HUES48 (cell line): ENCODE results near the gene PHF10.
"Not testable (repeated sequence)": the region's sequence is repeated elsewhere in the genome, so short reads cannot be mapped to it uniquely, and the experiment has no call there.

Experiments used
- H3K27ac ChIP-seq: one replicate; pipeline ENCODE4 v1.7.0; 2013; ENCODE audit warnings: low read depth, low read length, inconsistent platforms
- H3K27me3 ChIP-seq: 2 replicates; pipeline ENCODE4 v1.6.1; 2013; ENCODE audit warnings: mild to moderate bottlenecking, low read length; ENCODE audit not compliant: control insufficient read depth, insufficient read depth
- H3K36me3 ChIP-seq: 2 replicates; pipeline ENCODE4 v1.6.1; 2013; ENCODE audit warnings: low read length; ENCODE audit not compliant: control insufficient read depth, insufficient read depth
- H3K4me1 ChIP-seq: 2 replicates; pipeline ENCODE4 v1.6.1; 2013; ENCODE audit warnings: mild to moderate bottlenecking, low read length; ENCODE audit not compliant: control insufficient read depth, insufficient read depth
- H3K4me3 ChIP-seq: 2 replicates; pipeline ENCODE4 v1.5.1; 2013; ENCODE audit warnings: mild to moderate bottlenecking, low read depth, low read length
- H3K9ac ChIP-seq: 2 replicates; pipeline ENCODE4 v1.6.1; 2013; ENCODE audit warnings: mild to moderate bottlenecking, low read depth, low read length, moderate library complexity
- H3K9me3 ChIP-seq: 2 replicates; pipeline ENCODE4 v1.6.1; 2013; ENCODE audit warnings: low read length; ENCODE audit not compliant: control insufficient read depth, insufficient read depth

The PHF10 gene

DNA sequence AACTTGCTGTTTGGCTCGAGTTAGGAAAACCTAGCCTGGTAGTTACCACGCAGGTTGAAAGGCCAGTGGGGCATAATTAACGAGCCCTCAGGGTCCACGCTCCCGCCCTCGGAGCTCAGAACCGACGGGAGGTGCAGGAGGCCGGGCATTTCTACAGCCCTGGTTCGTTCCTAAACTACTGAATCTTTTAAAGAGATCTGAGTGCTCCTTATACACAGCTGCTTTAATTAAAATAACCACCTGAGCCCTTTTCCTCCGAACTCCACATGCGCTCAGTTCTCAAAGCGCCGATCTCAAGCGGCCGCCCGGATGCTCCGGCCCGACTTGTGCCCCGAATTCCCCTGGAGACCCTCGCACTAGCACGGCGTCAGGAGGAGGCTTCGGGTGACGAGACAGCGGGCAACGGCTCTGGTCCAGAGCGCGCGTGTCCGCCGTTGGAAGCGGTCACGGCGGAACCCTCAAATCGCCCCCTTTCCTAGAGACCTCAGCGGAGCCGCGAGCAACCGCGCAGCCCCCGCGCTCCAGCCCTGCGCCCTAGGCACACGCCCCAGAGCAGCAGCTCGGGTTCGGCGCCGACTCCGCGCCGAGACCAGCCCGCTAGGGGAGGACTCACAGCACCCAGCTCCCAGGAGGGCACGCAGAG lies 22.9 kb downstream of the PHF10 start:
- Histone ChIP-seq H3K9me3 (no peaks in the 10 kb centered on the region), H3K27me3 (no peaks in the 10 kb centered on the region), H3K4me3 (peak overlapping the region; percentile 100), H3K27ac (peak overlapping the region; percentile 94), H3K9ac (peak overlapping the region; percentile 92), H3K36me3 (peaks cover 42% of the 10 kb centered on the region), H3K4me1 (peaks cover 30% of the 10 kb centered on the region)

DNA sequence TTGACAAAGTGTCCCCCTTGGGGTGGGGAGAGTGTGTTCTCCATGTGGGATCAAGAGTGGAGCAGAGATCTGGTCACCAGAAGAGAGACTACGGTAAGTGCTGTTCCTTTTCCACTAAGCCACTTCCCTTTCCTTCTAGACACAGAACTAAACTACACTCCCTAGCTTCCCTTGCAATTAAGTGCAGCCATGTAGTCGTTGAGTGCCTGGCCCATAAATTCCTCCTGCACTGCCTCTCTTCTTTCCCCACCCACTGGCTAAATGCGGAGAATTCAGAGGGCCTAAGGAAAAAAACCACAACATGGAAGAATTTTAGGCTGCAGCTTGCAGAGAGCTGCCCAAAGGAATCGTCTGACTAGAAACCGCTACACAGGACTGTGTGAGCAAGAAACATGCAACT lies 24.0 kb downstream of the PHF10 start:
- Histone ChIP-seq H3K9ac (no peak overlapping the region), H3K4me3 (peak overlapping the region; percentile 100), H3K27me3 (no peaks in the 10 kb centered on the region), H3K9me3 (no peaks in the 10 kb centered on the region), H3K27ac (peak overlapping the region; percentile 94), H3K4me1 (peaks cover 30% of the 10 kb centered on the region), H3K36me3 (peaks cover 31% of the 10 kb centered on the region)

GRCh38 chr6:169697115-169697514 lies 27.2 kb downstream of the PHF10 start:
- not testable (repeated sequence) for H3K9me3 ChIP-seq, H3K27ac ChIP-seq
- H3K36me3 ChIP-seq, result peaks cover 17% of the 10 kb centered on the region

GRCh38 chr6:169695131-169695530 lies 29.2 kb downstream of the PHF10 start:
- Histone ChIP-seq H3K36me3 (peaks cover 19% of the 10 kb centered on the region), H3K4me1 (peaks cover 4% of the 10 kb centered on the region; the same call in 1 of the 2 replicates), H3K9ac (no peak overlapping the region), H3K27ac (no peak overlapping the region), H3K9me3 (no peaks in the 10 kb centered on the region), H3K27me3 (no peaks in the 10 kb centered on the region), H3K4me3 (no peak overlapping the region)

More at GRCh38 chr6:169697115-169697514, 27.2 kb downstream of the PHF10 start:
- H3K4me1 ChIP-seq, result peaks cover 14% of the 10 kb centered on the region
- H3K9ac ChIP-seq, H3K4me3 ChIP-seq, H3K27me3 ChIP-seq: not testable (repeated sequence)

- no peak overlapping the region for H3K27ac ChIP-seq
These were observed 31.8 kb downstream of the PHF10 start for GRCh38 chr6:169692516-169692915.

DNA sequence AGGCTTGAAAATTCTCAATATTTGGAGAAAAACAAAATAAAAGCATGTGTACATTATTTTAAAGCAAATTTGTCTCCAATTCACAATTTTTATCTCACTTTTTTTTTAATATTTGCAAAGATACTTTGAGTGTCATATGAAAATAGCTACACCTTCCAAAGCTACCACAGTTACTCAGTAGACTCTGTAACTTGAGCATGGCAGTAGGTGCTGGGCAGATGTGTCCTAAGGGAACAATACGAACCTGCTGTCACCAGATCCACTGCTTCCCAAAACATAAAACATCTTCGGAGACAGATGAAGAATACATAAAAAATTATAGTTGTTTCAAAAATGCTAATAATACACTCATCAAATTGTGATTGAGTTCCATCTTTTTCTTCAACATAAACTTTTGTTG lies 33.0 kb downstream of the PHF10 start:
- Histone ChIP-seq H3K27me3 (no peaks in the 10 kb centered on the region), H3K9ac (no peak overlapping the region), H3K4me3 (no peak overlapping the region), H3K27ac (no peak overlapping the region), H3K36me3 (peaks cover 37% of the 10 kb centered on the region), H3K4me1 (no peaks in the 10 kb centered on the region), H3K9me3 (peaks cover 5% of the 10 kb centered on the region)

More at GRCh38 chr6:169692516-169692915, 31.8 kb downstream of the PHF10 start:
- Histone ChIP-seq H3K27me3 (no peaks in the 10 kb centered on the region), H3K4me1 (no peaks in the 10 kb centered on the region), H3K4me3 (no peak overlapping the region), H3K9ac (no peak overlapping the region), H3K9me3 (no peaks in the 10 kb centered on the region), H3K36me3 (peaks cover 25% of the 10 kb centered on the region)

- Histone ChIP-seq H3K9ac (no peak overlapping the region), H3K27ac (no peak overlapping the region), H3K4me1 (no peaks in the 10 kb centered on the region), H3K36me3 (peaks cover 40% of the 10 kb centered on the region), H3K4me3 (no peak overlapping the region), H3K9me3 (peaks cover 5% of the 10 kb centered on the region), H3K27me3 (no peaks in the 10 kb centered on the region)
These were observed 35.0 kb downstream of the PHF10 start for GRCh38 chr6:169689287-169689686.

DNA sequence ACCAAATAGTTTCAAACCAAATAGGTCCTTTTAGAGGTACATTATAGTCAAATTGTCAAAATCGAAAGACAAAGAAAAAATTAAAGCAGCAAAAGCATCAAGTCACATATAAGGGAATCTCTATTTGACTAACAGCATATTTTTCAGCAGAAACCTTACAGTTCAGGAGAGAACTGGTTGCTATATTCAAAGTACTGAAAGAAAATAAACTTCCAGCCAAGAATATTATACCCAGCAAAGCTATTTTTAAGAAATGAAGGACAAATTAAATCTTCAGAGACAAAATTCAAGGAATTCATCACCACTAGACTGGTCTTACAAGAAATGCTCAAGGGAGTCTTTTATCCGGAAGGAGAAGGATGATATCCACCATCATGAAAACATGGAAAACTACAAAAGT lies 38.4 kb downstream of the PHF10 start:
- no peak overlapping the region for H3K27ac ChIP-seq
- H3K36me3 ChIP-seq, result peaks cover 59% of the 10 kb centered on the region
- H3K9ac ChIP-seq, result no peak overlapping the region
- no peak overlapping the region for H3K4me3 ChIP-seq
- no peaks in the 10 kb centered on the region for H3K27me3 ChIP-seq
- H3K4me1 ChIP-seq, result no peaks in the 10 kb centered on the region
- peaks cover 5% of the 10 kb centered on the region for H3K9me3 ChIP-seq

DNA sequence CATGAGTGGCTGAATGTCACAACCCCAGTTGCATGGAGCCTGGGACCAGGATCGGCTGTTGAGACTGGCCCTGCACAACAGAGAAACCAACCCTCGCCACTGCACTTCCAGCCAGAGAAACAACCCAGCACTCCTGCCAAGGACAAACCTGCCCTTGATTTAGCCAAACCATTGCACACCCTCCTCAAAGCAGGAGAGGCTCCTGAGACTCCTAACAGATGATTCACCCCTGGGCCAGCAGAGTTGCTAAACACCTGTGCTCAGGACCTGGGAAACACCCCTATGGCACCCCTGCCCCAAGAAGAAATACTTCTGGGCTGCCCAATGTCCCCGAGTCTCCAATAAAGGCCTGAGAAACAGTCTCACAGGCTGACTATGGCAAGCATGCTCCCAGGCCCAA lies 40.2 kb downstream of the PHF10 start:
- H3K36me3 ChIP-seq, result peaks cover 64% of the 10 kb centered on the region
- no peaks in the 10 kb centered on the region for H3K4me1 ChIP-seq
- H3K27ac ChIP-seq, result no peak overlapping the region
- no peak overlapping the region for H3K9ac ChIP-seq
- H3K9me3 ChIP-seq, result peaks cover 5% of the 10 kb centered on the region
- H3K4me3 ChIP-seq, result no peak overlapping the region
- H3K27me3 ChIP-seq, result no peaks in the 10 kb centered on the region

DNA sequence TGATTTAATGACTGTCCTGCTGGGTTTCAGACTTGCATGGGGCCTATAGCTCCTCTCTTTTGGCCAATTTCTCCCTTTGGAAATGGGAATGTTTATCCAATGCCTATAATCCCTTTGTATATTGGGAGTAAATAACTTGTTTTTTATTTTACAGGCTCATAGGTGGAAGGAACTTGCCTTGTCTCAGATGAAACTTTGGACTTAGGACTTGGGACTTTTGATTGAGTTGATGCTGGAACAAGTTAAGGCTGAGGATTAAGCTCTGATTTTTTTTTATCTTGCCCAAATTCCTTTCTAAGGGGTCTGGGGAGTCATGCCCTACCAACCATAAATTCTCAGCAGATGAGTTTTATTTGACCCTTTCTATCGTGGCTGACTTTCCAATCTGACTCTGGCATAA lies 46.0 kb downstream of the PHF10 start:
- Histone ChIP-seq H3K4me1 (no peaks in the 10 kb centered on the region), H3K27ac (no peak overlapping the region), H3K27me3 (no peaks in the 10 kb centered on the region), H3K9me3 (no peaks in the 10 kb centered on the region), H3K4me3 (no peak overlapping the region), H3K36me3 (peaks cover 43% of the 10 kb centered on the region), H3K9ac (no peak overlapping the region)

- H3K27ac ChIP-seq, result no peak overlapping the region
- H3K4me1 ChIP-seq, result no peaks in the 10 kb centered on the region
- H3K4me3 ChIP-seq, result no peak overlapping the region
- H3K36me3 ChIP-seq, result peaks cover 35% of the 10 kb centered on the region
- H3K9me3 ChIP-seq, result no peaks in the 10 kb centered on the region
- no peak overlapping the region for H3K9ac ChIP-seq
- no peaks in the 10 kb centered on the region for H3K27me3 ChIP-seq
These were observed 47.2 kb downstream of the PHF10 start for GRCh38 chr6:169677096-169677495.
